Fibroblast of the conjunctiva (primary cell): ENCODE results near the gene EPS15.
"Not testable (repeated sequence)": the region's sequence is repeated elsewhere in the genome, so short reads cannot be mapped to it uniquely, and the experiment has no call there.

Experiments used
- DNase-seq: peaks from one replicate; pipeline ENCODE4 v3.0.0-alpha.2; 2010; ENCODE audit warnings: low read depth

EPS15 gene

DNA sequence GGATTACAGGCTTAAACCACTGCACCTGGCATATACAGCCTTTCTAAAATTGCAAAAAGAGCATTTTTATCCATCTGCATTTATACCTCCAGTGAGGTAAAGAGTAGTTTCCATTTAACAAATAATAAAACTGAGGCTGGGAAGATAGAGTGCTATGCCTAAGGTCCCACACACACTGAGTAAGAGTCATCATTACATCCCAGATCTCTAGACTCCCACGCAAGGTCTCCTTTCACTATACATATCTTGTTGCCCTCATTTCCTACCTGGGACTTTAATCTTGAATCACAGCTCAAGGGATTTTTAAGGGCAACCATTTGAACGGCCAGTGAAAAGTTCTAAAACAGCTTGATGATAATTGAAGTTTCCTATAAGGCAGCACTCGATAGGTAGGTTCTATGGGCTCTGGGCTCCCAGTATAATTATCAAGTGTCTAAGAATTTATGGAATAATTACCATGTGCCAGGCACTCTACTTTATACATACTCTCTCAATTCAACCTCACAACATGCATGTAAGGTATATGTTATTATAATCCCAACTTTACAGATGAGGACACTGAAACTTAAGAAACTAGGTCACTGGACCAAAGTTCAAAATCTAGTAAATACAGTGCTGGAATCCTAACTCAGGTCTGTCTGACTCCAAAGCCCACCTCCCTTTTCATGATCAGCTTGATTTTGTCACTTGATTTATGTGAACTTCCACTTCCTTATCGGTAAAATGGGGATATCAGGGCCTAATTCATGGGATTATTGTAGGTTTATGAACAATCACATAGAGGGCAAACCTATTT is 23.3 kb upstream of the EPS15 start:
- DNase-seq: no peak

DNA sequence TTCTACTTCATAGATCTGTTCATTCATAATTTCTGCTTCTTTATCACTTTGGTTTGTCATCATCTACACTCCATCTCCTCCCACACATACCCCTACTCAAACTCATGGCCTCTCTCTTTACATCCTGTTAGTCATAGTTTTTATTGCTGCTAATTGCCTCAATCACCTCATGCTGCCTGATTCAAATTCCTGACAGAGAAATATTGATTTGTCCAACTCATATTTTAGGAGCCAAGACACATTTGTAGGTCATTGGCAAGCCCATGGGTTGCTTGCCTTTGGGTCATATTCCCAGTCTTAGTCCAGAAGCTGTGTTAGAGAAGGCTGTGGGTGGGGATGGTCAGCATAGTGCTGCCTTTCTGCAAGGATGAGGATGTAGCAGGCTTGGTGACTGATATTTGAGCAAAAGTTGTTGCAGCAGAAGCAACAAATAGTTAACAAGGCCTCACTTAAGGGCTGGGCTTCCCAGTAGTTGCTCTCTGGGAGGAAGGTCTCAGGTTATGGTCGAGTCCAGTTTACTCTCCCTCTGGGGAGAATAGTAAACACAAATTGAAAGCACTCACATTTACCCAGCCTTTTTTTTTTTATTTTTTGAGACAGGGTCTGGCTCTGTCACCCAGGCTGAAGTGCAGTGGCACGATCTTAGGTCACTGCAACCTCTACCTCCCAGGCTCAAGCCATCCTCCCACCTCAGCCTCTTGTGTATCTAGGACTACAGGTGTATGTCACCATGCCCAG is 22.4 kb upstream of the EPS15 start:
- no peak for DNase-seq

DNA sequence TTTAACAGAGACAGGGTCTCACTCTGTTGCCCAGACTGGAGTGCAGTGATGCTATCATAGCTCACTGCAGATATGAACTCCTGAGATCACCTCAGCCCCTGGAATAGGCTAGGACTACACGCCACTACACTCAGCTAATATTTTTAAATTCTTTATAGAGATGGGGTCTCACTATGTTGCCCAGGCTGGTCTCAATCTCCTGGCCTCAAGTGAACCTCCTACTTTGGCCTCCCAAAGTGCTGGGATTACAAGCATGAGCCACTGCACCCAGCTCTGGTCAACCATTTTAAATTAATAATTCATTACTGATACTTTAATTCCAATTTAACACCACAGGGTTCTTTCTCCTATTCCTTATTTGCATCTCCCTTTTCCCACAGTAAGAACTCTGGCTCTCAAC is 18.5 kb upstream of the EPS15 start:
- DNase-seq: no peak

DNA sequence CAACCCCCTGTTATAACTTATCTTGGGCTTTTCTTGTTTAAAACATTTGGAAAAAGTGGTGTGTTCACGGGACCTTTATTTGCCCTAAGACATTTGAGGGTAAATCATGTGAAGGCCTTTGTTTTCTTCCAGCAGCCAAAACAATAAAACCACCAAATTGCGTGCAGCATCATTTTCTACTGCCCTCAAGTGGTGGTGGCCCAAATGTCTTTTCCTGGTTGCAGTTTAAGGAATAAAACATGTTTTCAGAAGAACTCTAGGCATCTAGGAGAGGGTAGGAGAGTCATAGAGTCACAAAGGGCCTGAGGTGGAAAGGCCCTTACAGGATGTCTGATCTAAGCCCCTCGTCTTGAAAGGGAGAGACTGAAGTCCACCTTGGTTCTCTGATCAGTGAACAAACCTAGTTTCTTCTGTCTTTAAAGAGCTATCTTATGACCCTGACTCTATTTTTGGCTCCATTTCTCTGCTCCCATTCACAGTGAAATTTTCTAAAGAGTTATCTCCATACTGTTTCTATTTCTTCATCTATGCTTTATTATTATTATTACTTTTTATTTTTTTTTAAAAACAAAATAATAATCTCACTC is 16.0 kb upstream of the EPS15 start:
- peak; percentile 60 for DNase-seq

DNA sequence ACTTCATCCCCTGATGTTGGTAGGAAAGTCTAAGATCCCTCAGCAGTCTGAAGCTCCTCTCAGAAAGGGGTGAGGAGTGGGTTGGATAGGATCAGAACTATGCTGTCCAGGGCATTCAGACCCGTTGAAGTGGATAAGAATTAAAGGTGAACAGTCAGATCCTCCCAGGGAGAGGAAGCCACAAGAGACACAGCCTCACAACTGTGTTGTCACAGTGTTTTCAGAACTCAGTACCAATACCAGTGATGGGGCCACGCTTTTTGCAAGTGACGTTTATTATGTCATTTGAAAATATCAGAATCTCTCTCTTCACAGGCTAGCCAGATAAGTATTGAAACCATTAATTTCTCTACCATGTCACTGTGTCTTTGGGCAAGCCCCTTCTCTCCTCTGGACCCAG is 15.4 kb upstream of the EPS15 start:
- DNase-seq: no peak

DNA sequence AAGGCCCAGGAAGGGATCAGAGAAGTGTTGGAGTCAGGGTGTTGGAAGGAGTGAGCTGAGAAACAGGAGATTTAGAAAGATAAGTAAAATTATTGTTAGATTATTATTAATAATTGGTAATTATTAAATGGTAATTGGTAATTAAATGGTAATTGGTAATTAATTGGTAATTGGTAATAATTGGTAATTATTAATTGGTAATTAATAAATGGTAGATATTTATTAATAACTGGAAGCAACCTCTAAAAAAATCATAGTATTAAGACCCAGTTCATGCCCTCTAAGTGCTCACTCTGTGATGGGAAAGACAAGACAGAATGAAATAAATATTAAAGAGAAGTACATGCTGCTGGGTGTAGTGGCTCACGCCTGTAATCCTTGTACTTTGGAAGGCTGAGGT is 13.8 kb upstream of the EPS15 start:
- no peak for DNase-seq

DNA sequence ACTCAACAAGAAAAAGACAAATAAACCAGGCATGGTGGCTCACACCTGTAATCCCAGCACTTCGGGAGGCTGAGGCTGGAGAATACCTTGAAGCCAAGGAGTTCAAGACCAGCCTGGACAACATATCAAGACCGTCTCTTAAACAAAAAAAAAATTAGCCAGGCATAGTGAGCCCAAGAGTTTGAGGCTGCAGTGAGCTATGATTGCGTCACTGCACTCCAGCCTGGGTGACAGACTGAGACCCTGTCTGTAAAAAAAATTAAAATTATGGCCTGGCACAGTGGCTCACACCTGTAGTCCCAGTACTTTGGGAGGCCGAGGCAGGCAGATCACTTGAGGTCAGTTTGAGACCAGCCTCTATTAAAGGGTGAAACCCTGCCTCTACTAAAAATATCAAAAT is 11.4 kb upstream of the EPS15 start:
- not testable (repeated sequence) for DNase-seq

DNA sequence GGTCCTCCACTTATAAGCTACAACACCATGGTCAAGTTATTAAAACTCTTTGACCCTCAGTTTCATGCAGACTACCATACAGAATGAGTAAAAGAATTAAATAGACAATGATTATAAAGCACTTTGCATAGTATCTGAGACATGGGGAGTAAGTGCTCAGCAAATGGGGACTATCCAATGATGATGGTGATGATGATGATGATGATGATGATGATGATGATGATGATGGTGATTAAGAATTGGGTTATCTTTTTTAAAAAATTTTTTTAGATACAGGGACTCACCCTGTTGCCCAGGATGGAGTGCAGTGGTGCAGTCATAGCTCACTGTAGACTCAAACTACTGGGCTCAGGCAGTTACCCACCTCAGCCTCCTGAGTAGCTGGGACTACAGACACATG is 8.1 kb upstream of the EPS15 start:
- no peak for DNase-seq

DNA sequence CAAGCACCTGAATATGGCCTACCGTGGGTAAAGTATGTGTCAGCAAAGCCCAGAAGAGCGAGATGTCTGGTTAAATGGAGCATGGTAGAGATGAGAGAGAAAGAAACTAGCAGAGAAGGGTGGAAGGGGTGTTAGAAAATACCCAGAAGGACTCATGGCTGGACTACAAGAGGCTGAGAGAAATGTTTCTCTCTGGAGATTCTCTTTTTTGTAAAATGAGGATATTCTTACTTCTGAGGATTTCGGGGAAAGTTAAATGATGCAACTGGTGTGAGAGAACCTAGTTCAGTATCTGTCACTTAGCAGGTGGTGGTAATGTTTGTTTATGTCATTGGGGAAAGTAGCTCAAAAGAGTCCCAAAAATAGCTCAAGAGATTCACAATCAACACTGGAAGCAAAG is 7.2 kb upstream of the EPS15 start:
- no peak for DNase-seq

DNA sequence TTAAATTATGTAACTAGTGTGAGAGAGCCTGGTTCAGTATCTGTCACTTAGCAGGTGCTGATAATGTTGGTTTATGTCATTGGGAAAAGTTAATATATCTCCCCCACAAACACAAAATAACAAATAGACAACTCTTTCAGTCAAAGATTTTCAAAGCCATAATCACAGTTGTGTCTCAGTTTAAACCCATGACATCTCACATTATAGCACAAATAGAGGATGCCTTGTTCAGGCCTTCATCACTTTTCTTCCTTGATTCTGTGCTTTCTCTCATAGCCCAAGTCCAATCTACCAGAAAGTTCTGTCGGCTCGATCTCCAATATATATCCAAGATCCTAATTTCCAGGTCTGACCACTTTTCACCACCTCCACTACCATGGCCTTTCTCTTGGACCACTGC is 6.2 kb upstream of the EPS15 start:
- no peak for DNase-seq

DNA sequence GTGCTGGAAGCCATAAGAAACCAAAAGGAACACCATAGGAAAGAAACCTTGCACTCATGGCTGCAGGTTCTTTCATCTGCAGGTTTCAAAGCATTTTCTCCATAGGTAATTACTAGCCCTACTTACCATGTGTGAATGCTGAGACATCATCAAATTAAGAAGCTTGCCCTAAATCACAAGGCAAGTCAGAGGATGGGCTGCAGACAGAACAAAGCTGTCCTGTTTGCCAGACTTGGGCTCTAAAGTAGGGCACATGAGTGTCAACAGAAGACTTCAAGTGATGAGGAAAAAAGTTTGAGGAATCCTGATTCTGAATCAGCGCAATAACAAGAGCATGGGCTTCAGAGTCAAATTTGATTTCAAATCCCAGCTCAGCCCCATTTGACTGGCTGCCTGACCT is 5.8 kb upstream of the EPS15 start:
- no peak for DNase-seq

DNA sequence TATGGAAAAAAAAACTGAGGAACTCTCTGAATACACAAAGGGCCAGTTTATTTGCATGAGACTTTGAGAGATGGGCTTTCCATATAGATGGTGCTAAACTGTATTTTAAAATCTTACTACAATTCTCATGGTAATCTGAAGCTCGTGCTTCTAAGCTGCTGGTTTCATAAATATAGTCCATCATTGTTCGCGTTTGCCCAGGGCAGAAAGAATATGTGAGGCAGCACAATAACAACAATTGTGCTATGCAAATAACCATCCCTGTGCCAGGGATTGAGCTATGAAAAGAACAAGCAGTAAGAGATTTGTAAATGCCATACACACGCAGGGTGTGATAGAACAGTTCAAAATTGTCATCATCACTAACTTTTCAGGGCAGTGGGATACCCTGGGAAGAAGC is 4.9 kb upstream of the EPS15 start:
- DNase-seq: no peak

DNA sequence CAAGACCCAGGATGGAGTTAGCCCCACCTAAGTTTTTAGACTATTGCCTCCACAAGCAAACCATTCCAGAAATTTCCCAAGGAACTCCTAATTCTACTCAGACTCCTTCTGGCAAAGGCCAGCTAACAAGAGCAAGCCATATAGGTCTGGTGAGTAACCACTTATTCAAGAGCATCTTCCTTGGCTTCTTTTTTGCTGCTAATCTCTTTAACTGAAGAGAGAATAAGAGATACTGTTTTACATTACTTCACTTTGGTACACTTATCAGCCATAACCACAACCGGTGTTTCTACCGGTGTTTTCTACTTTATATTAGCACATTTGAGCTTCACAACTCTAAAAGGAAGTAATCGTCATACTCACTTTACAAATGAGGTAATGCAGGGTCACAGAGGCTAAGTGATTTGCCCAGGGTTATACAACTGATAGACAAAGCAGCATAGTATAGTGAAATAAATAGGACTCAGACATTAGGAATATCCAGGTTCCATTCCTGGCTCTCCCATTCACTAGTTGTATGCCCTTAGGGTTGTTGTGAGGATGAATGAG is 1.7 kb upstream of the EPS15 start:
- no peak for DNase-seq

DNA sequence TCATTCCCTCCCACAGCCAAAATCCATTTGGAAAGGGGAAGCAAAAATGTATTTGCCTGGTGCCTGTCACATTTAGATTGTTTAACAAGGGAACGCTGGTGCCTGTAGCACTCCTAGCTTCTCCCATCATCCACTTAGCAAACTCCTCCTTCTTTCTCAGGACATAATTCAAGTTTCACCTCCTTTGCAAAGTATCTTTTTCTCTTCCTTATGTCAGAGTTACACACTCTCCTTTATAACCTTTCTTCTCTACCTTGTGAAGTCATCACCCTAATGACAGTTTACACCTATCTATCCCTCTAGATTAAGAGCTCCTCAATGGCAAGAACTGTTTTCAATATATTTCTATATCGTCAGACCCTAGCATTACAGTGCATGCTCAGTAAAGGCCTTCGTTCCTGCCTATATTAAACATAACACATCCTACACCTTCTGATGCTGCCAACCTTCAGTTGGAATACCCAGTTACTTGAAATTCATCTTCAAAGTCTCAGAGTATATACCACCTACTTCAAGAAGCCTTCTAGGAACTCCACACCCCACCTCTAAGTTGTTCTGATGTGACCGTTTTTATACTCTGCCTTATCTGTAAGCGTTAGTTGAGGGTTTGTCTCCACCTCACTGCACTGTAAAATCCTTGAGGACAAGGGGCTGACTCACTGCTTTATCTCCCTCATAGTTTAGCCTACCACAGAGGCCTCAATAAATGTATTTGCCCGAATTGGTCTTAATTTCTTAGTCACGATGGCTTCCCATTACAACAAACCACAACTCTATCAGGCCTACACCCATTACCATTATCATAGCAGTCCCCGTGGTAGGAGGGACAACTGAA is 1.0 kb upstream of the EPS15 start:
- no peak for DNase-seq

DNA sequence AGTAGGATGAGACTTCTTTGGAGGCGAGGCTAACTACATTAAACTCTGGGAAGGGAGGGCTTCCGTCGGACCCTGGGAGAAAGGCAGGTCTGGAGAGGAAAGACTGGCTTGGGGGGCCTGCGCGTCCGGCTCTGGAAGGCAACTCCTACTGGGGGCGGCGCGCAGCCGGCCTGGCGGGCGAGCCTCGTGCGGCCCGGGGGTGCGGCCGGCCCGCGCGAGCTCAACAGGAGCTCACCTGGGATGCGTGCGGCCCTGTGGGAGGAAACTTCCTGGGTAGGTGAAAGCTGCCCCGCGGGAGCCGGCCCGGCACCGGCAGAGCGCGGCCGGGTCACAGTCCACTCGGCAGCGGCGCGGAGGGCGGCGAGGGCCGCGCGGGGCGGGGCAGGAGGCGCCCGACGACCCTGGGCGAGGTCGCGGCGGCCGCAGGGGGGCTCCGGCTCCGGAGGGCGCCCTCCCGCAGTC is 449 bp downstream of the EPS15 start:
- DNase-seq: no peak

DNA sequence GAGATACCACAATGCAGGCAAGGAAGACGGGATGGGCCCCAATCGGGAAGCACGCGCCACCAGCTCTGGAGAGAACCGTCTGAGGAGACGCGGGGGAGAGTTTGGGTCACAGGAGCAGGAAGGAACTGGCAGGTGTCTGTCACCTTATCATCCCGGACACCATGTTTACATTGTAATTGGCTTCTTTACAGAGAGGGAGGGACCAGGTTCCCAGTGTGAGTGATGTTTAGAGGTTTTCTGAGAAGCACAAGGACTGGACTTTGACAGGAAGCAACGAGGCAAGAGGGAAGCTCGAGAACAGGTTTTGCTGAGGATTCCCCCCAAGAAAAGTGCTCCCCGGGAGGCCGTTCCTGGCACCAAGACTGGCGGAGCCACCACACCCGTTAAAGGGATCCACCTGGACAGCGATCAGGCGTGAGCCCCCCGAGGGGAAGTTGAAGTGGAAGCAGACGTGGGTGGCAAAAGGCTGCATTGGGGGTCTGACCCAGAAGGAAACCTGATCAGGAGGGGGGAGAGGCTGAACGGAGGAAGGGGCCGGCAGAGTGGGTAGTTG is 957 bp downstream of the EPS15 start:
- peak; percentile 8 for DNase-seq

DNA sequence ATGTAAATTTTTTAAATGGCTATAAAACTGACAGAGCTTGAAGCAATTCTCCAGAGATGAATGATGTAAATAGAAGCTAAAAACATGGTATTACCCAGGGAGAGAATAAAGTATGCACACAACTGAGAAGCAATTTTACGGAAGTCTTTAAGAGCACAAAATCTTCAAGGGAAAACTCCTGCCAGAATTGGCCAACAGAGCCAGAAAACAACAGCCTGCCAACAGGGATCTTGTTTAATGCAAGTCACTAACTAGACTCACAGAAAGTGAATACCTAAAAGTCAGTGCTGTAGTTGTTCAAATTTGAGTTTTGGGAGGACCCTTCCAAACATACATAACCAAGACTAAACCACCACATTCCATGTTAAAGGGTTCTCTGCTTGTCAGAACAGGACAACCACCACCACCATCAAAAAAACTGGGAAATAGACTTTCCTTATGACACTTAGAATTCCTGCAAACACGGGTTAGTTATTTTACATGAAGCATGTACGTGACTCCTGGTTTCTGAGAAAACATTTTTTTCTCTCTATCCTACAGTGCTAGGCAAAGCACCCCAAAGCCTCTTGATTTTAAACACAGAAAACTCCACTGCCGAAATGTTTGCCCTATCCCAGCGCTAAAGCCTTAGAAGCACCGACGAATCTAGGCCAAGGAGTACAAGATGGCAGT is 1.6 kb downstream of the EPS15 start:
- no peak for DNase-seq

DNA sequence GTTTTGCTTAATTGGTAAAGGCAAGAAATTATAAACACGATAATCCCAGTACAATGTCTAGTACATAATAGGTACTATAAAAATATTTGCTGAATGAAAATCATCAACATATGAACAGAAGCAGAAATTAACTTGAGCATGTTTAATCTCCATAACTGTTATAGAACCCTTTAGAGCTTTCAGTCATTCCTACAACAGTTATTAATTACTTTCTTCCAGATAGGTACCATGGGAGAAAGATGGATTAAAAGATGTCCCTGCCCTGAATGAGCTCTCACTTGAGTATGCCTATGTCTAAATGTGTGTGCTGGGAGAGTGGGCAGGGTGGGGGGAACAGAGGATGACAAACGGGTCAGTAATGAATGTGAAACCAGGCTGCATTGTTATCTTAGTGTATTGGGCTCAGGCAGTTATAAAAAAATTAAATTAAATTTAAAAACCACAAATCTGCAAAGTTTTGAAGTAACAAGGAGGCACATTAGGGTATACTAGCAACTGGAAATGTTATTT is 2.4 kb downstream of the EPS15 start:
- no peak for DNase-seq

DNA sequence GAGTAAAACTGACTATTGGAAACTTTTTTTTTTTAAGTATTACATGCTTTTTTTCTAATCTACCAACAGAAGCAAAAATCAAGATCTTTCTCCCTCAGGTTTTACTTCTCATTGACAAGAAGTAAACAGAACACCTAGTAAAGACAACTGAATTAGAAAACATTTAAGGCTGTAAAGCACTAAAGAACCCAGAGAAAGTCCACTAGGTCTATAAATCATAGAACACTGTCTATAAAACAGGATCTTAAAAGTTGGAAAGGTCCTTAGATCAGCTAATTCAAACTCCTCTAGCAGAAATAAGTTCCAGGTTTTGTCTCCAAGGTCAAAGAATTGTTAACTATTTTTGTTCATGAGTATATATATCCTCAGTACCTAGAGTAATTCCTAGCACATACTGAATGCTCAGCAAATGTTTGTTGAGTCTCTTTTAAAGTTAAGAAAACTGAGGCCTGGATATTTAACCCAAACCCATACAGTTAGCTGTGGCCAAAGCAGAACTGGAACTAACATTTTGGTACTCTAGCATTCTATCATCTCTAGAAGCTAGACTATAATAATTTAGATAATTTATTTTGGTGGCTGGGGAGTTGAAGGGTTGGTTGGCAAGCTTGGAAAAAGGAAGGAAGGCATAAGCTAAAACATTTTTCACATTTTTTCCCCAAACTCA is 3.0 kb downstream of the EPS15 start:
- no peak for DNase-seq

DNA sequence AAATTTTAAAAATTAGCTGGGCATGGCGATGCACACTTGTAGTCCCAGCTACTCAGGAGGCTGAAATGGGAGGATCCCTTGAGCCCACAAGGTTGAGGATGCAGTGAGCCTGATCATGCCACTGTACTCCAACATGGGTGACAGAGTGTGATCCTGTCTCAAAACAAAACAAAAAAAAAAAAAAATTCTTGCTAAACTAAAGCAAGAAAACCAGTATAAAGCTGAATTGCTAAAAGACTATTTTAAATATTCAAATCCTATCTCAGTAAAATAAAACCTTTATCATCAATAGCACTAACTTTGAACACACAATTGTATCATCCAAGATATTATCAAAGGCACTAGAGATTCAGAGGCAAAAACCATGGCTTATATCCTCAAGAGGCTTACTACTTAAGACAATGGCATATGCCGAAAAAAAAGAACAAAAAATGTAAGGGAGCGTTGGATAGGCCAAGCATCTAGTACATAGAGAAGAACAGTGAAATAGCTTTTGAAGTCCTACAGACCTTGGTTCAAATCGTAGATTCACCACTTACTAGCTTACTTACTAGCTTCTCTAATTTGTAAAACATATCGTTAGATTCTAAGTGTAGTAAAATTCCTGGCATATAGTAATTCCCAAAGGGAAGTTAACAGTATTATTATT is 3.6 kb downstream of the EPS15 start:
- DNase-seq: no peak
